Frontal cortex (tissue), 4 donors: ENCODE data around the gene IQCC. TPM values are rescaled to one million over a fixed set of nuclear protein-coding genes. Genes with fewer than 3 reads are reported as not detected.
A peak's percentile ranks its signal among the peaks of the same experiment; 100 is the strongest.
"Not testable (repeated sequence)": the region's sequence is repeated elsewhere in the genome, so short reads cannot be mapped to it uniquely, and the experiment has no call there.

Source experiments
- DNase-seq, 2 donors: peaks; one replicate each; pipeline ENCODE4 v3.0.0; 2012; ENCODE audit warnings: low spot score in 2 of 2
- FAIRE-seq: peaks from 2 replicates; lab custom pipeline; 2012; peaks lifted over from hg19 to GRCh38; lab: Jason Lieb, UNC
- total RNA-seq: library from RNA; depleted of rRNA; stranded (reverse); fragments of >200 nt; gene quantifications from one replicate; pipeline ENCODE4 v1.2.3, GENCODE V29; 2014
- donor health status: control.
- donor health status: control.
- donor health status: control.

Gene IQCC
- total RNA-seq: 3.3 TPM

GRCh38 chr1:32205401-32206370 lies at the start of gene IQCC:
IQCC (plus strand) TSS chr1:32205671; CDS start chr1:32205682, 11 bp downstream.
- DNase-seq: peak; percentile 83 to 95
- no peak for FAIRE-seq

GRCh38 chr1:32159189-32159588 lies 46.3 kb upstream of the IQCC start:
- DNase-seq (no peak), FAIRE-seq (no peak)

GRCh38 chr1:32163405-32163804 lies 42.1 kb upstream of the IQCC start:
- DNase-seq (no peak), FAIRE-seq (no peak)

- not testable (repeated sequence) for FAIRE-seq, DNase-seq
Observed at GRCh38 chr1:32165633-32166032, 39.8 kb upstream of the IQCC start.

DNA sequence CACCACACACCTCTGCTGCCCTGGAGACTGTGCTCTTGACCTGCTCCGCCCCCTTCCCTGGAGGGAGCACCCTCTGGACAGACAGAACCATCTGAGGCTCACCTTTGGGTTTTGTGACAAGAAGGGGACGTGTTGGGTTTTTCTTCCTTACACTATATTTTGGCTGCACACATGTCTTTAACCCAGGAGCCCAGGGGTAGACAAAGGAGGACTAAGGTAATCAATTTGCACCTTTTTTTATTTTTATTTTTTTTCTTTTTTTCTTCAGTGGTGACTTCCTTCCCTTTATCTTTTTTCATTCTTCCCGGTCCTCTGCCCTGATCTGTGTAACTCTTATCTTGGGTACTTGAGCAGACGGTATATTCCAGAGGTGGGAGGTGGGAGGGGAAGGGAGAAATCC lies 34.5 kb upstream of the IQCC start:
- DNase-seq: no peak
- no peak for FAIRE-seq

GRCh38 chr1:32172621-32173245 lies 32.7 kb upstream of the IQCC start:
- FAIRE-seq (no peak), DNase-seq (no peak)

GRCh38 chr1:32178380-32179192 lies 26.9 kb upstream of the IQCC start:
- FAIRE-seq: no peak

GRCh38 chr1:32179193-32179442 lies 26.4 kb upstream of the IQCC start:
- FAIRE-seq: no peak

More at GRCh38 chr1:32178380-32179192, 26.9 kb upstream of the IQCC start:
- DNase-seq: no peak

GRCh38 chr1:32179443-32180185 lies 25.9 kb upstream of the IQCC start, which contains the start of gene TXLNA:
TXLNA (plus strand) TSS chr1:32179675; CDS start chr1:32180346, 671 bp downstream.
- FAIRE-seq (no peak), DNase-seq (peak; percentile 95 to 97)

More at GRCh38 chr1:32179193-32179442, 26.4 kb upstream of the IQCC start:
- no peak for DNase-seq

GRCh38 chr1:32180186-32181060 lies 25.0 kb upstream of the IQCC start:
- FAIRE-seq (no peak), DNase-seq (peak in 1 of 2 donors; percentile 53)

- FAIRE-seq: no peak
Observed at GRCh38 chr1:32181065-32181464, 24.4 kb upstream of the IQCC start.

GRCh38 chr1:32181563-32181962 lies 23.9 kb upstream of the IQCC start:
- no peak for DNase-seq
- no peak for FAIRE-seq

More at GRCh38 chr1:32181065-32181464, 24.4 kb upstream of the IQCC start:
- DNase-seq: no peak

- no peak for FAIRE-seq
- no peak for DNase-seq
Observed at GRCh38 chr1:32182060-32182459, 23.4 kb upstream of the IQCC start.

DNA sequence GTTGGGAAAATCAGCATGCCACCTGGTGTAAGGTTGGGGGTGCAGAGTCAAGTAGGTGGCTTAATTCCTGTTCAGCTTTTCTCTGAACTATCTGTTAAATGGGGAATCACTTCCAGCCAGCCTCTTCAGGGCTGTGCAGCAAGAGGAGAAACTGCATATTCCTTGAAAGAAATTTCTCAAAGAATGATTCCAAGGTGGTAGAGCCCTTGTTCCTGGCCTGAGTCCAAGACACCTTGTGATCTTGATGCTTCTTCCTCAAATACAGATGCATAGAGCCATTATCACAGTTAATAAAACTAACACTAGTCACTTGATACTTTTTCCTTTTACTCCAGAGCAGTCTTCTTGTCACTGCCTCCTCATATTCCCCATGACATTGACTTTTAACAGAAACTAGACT lies 20.8 kb upstream of the IQCC start:
- DNase-seq (no peak), FAIRE-seq (no peak)

DNA sequence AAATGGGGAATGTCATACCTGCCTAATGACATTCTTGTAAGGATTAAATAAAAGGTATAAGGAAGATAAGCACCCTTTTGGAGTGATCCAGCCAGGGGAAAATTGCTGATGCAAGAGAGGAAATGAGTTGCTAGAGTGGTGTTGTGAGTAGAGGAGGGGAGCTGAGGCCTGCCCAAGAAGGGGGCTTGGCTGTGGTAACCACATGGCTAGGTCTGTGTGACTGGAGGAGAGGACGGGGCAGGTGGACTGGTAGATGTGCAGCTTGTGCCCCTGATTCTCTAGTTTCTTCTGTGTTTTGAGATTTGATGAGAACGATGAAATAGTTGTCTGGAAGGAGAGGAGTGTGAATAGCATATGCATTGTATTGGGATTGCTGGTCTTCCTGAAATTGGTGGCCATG lies 19.4 kb upstream of the IQCC start:
- DNase-seq (no peak), FAIRE-seq (no peak)

- no peak for DNase-seq
- no peak for FAIRE-seq
Observed at GRCh38 chr1:32186491-32186890, 19.0 kb upstream of the IQCC start.

DNA sequence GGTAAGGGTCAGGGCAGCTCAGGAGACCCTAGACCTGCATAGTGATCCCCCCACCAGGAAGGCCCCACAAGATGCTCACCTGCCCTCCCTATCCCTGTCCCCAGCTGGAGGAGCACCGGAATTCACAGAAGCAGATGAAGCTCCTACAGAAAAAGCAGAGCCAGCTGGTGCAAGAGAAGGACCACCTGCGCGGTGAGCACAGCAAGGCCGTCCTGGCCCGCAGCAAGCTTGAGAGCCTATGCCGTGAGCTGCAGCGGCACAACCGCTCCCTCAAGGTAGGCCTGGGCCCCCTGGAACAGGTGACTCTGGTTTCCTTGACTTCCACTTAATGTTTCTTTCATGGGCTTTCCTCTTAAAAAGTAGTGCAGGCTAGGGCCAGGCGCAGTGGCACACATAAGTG lies 17.6 kb upstream of the IQCC start:
- FAIRE-seq (no peak), DNase-seq (no peak)

DNA sequence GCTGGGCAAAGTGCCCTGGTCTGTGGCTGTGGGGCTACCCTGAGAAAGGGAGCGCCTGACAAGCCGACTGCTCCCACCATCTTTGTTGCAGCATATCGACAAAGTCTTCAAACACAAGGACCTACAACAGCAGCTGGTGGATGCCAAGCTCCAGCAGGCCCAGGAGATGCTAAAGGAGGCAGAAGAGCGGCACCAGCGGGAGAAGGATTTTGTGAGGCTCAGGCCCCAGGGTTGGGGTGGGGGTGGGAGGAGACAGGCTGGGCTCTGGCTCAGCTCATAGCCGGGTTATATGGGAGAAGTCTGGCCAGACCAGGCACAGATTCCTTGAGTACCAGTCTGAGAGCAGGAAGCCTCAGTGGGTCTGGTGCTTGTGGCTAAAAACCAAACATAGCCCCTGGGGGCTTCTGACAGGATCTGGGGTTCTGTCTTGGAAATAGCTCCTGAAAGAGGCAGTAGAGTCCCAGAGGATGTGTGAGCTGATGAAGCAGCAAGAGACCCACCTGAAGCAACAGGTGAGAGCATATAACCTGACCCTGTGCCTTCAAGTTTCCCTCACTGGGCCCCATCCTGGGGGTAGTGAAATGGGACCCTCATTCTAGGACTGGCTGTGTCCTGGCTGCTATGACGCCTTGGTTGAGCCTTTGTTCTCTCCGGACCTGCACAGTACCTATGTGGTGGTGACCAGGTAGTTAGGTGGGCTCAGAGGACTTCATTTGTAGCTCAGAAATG lies 13.1 kb upstream of the IQCC start:
- no peak for DNase-seq
- FAIRE-seq: no peak
